ENCODE data around the gene ZNF587.
"Not testable (repeated sequence)": the region's sequence is repeated elsewhere in the genome, so short reads cannot be mapped to it uniquely, and the experiment has no call there.

Gene ZNF587

GRCh38 chr19:57823155-57823554 lies 26.5 kb upstream of the ZNF587 start:
- DNase-seq (ENCODE audit: low read depth) = not testable (repeated sequence)

- DNase-seq (ENCODE audit: low read depth) = not testable (repeated sequence)
Observed at GRCh38 chr19:57823608-57824007, 26.1 kb upstream of the ZNF587 start.

DNA sequence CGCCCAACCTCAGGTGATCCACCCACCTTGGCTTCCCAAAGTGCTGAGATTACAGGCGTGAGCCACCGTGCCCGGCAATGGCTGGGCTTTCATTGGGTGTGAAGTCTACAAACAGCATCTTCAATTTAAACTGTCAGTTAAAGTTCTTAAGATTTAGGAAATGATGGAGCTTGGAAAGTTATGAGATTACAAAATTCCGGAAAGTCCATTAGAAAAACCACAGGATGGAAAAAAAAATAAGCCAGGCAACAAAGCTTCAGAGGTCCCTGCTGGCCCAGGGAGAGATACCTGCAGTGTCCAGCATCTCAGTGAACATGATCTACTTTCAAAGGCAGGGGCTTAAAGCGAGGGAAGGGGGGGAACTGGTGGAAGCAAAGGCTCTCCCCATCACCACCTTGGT lies 24.1 kb upstream of the ZNF587 start:
- DNase-seq (ENCODE audit: low read depth) = no peak

GRCh38 chr19:57829316-57829715 lies 20.3 kb upstream of the ZNF587 start:
- DNase-seq (ENCODE audit: low read depth) = no peak

DNA sequence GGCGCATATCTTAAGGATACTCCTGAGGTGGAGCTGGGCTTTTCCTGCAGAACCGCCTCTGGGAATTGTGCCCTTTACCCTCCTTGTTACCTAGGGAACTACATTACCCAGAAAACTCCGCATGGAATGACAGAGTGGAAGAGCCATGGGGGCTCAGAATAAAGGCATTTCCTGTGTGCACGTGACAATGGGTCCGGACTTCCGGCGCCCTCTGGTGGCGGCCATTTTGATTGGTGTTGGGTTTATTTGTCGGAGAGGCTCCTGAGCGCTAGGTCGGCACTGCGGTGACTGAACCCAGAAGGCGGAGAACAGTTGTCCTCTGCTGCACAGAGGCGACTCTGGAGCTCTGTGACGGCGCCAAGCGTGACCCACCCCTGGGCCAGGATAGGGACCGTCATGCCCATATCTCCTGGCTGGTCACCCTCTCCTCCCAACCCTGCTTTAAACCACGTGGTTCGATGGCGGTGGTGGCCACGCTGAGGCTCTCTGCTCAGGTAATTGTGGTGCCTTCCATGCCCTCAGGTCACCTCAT lies 19.5 kb upstream of the ZNF587 start, which contains the start of gene ZNF587B:
TSS of gene ZNF587B (plus strand) at position 229 of the 532 bp plus-strand sequence. CDS start at position 459, 230 bp downstream.
- DNase-seq (ENCODE audit: low read depth) = peak; percentile 96

DNA sequence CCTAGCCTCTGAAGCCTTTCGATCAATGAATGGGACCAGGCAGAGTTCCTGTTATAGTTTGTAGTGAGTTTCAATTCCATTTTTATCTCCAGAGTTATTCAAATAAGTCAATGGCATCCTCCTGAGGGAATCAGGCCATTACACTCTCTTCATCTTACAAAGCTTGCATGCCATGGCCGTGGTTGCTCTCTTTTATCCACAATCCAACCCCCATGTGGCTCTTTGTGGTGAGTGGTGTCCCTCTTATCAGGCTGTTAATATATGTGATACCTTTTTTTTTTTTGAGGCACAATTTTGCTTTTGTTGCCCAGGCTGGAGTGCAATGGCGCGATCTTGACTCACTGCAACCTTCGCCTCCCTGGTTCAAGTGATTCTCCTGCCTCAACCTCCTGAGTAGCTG lies 12.7 kb upstream of the ZNF587 start:
- not testable (repeated sequence) for DNase-seq (ENCODE audit: low read depth)

DNA sequence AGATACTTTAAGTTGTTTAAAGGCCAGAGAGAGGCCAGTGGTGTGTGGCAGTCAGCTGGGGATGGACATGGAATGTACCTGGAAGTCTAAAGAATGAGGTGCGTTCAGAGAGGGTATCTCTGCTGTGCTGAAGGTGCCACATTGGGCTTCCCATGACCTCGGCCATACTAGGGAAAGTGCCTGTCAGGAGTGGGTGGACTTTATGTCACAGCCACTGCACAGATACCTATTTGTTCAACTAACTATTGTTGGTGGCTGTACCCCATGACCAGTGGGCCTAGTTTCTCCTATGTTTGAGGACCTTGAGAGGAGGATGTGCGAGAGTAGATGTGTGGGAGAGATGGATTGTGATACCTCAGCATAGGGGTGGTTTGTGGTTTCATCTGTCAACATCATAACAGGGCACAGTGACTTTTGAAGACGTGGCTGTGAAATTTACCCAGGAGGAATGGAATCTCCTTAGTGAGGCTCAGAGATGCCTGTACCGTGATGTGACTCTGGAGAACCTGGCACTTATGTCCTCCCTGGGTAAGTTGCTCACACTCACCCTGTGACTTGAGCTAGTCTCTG lies 11.0 kb upstream of the ZNF587 start:
- DNase-seq (ENCODE audit: low read depth) = not testable (repeated sequence)

GRCh38 chr19:57841122-57841763 lies 8.4 kb upstream of the ZNF587 start:
- no peak for DNase-seq (ENCODE audit: low read depth)

DNA sequence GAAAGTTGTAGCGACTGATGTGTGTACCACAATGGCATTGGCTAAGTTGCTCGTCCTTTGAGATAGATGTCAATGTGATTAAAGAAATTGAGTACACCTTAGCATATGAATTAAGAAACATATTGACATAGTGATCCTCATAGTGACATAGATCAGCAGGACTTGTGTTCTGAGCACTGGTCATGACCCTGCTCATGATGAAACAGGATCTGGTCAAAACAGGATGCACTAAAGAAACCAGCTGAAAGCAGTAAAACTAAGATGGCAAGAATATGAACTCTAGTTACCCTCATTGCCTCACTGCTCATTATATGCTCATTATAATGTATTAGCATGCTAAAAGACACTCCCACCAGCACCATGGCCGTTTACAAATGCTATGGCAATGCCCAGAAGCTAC lies 2.5 kb upstream of the ZNF587 start:
- not testable (repeated sequence) for DNase-seq (ENCODE audit: low read depth)

GRCh38 chr19:57849162-57849665 lies 445 bp upstream of the ZNF587 start:
- not testable (repeated sequence) for DNase-seq (ENCODE audit: low read depth)

DNA sequence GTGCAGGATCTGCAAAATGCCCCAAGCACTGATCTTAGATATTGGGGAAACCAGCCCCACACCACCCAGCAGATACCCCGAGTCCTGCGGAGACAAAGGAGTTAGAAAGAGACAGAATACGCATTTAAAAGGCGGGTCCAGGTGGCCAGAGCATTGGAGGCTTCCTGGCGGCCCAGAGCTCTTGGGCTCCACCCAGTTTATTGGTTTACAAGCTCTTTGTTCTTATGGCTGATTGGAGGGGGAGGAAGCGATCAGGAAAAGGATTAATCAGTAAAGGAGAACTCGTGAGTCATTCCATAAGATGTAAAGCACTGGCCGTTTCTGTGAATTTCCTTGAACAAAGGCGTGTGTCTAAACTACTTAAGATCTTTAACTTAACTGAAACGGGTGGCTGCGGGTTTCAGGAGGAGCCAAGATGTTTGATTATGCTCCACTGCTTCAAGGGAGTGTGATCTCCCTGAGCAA lies 926 bp downstream of the ZNF587 start:
- peak; percentile 87 for DNase-seq (ENCODE audit: low read depth)

- DNase-seq (ENCODE audit: low read depth) = not testable (repeated sequence)
Observed at GRCh38 chr19:57851812-57852603, 2.3 kb downstream of the ZNF587 start.

DNA sequence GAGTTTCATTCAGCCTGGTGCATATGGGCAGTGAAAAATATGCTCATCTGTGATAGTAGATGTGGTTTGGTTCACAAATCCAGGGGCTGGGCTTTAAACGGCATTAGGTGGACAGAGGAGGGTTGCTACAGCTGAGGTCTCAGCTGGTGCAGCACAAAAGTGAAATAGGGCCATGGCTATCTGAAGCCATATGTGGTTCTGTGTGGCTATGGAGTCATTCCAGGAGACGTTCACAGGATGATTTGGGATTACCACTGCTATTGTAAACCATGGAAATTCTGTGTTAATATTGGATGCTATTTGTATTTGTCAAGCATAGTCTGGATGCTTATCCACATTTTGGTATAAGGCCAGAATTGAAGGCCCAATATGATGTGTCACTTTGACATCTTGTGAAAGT lies 4.5 kb downstream of the ZNF587 start:
- not testable (repeated sequence) for DNase-seq (ENCODE audit: low read depth)

DNA sequence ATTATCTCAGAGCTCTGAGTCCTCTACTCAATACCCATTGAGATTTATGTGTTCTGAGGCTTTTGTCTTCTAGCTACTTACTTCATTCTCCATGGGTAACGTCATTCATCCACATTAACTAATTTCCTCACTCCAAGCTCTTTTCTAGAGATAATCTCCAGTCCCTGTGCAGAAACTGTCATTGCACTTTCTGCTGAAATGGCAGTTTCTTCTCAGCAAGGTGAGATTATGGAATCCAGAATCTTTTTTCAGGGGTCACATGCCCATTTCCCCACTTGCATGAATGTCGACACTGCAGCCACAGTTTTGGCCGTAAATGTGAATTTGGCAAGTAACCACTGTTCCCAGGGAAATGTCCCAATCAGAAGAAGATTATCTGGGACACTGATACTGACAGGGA lies 12.7 kb downstream of the ZNF587 start:
- DNase-seq (ENCODE audit: low read depth) = not testable (repeated sequence)

- no peak for DNase-seq (ENCODE audit: low read depth)
Observed at GRCh38 chr19:57867868-57868492, 18.3 kb downstream of the ZNF587 start.

GRCh38 chr19:57869655-57870054 lies 20.0 kb downstream of the ZNF587 start:
- DNase-seq (ENCODE audit: low read depth) = not testable (repeated sequence)

DNA sequence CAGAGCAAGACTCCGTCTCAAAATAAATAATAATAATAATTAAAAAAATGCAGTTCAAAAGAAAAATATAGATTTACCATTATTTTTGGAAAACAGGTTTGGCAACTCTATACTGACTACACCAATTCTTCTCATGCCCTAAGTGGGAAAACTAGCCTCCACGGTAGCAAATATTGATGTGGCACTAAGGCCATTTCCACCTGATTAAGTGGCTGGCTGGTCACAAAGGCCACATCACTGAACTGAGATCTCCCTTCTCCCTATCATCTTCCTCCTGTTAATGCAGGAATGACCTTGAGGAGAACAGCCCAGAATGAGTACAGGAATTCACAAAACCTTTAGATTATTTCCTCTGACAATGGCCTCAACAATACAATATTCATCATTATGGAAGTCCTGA lies 20.6 kb downstream of the ZNF587 start:
- no peak for DNase-seq (ENCODE audit: low read depth)

DNA sequence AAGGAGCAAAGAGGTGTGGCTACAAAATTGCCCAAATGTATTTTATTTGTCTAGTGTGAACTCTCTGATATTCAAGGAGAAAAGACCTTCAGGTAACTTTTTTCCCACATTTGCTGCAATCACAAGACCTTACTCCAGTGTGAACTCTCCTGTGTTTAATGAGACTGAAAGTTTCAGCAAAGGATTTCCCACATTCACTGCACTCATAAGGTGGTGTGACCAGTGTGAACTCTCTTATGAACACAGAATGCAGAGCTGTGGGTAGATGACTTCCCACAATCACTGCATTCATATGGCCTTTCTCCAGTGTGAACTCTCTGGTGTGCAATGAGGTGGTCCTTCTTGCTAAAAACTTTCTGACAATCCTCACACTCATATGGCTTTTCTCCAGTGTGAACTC lies 22.8 kb downstream of the ZNF587 start:
- DNase-seq (ENCODE audit: low read depth) = no peak

- DNase-seq (ENCODE audit: low read depth) = not testable (repeated sequence)
Observed at GRCh38 chr19:57873883-57874799, 24.5 kb downstream of the ZNF587 start.

DNA sequence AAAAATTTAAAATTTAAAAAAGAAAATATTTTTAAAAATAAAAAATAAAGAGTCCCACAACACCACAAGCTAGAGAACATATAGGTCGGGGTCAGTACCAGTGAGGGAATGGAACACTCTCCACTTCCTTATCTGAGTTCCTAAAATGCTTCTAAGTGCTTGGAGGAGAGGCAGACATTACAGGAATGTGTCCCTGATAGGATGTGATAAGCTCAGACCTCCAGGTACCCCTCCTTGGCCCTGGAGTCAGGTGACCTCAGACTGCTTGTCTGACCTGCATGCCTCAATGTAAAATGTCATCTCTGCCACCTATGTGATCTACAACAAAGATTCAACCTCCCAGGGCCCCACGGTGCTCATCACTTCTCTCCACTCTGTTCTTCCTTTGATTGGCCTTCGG lies 36.4 kb downstream of the ZNF587 start:
- no peak for DNase-seq (ENCODE audit: low read depth)
